SU-DHL-6 (cell line): ENCODE measurements around the gene ERAP2.

Experiments
- CTCF ChIP-seq: fragments of 200-600 bp; sonication (generic); IDR thresholded peaks from one replicate; pipeline ENCODE4 v1.5.1; 2017; ENCODE audit warnings: antibody characterized with exemption, mild to moderate bottlenecking, low read length, moderate library complexity; ENCODE audit not compliant: insufficient read depth, poor library complexity, severe bottlenecking
- EZH2phosphoT487 ChIP-seq: fragments of 200-600 bp; sonication (generic), shearing (Covaris generic); conservative IDR thresholded peaks from 2 replicates; pipeline ENCODE4 v1.6.1; 2018; ENCODE audit warnings: mild to moderate bottlenecking, antibody characterized with exemption, low read length, moderate library complexity, mixed read lengths

DNA sequence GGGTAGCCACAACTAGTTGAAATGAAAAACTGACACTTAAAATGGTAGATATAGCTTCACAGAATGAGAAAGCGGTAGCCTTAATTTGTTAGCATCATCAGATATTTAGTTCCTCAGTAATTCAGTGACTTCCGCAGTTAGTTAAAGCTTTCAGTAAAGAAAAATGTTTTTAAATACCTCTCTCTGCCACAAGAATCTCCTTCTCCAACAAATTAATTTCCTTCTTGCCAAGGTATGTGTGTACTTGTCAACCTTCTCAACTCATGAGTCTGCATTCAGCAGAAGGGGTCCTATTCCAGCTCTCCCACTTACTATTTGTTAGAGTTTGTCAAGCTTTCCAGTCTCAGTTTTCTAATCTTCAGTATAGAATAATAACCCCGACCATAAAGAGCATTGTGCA, 42.3 kb upstream of the ERAP2 start:
- TF ChIP-seq CTCF (no peak), EZH2phosphoT487 (no peak)
